A549 (cell line): ENCODE data around the gene LRRC7. TPM values are rescaled to one million over a fixed set of nuclear protein-coding genes. Genes with fewer than 3 reads are reported as not detected.

ENCODE experiments used
- ATAC-seq, 2 experiments: fragments of 200-7000 bp in 1 of 2; fragments of >200 bp in 1 of 2; cut with Nextera tagmentation in 1 of 2; cut with Tn5 transposase in 1 of 2; 3 replicates each; pipeline versions ENCODE4 v1.8.0 to v1.9.1; 2018 to 2020; ENCODE audit warnings: mild to moderate bottlenecking in 1 of 2, moderate library complexity in 1 of 2
- CTCF ChIA-PET: fragments of 300-600 bp; sonication (Branson Sonifier 250); formaldehyde crosslinking; extraction: SDS; loops from one replicate; lab custom pipeline; 2021; ENCODE audit warnings: antibody characterized with exemption, inconsistent platforms; lab: Yijun Ruan, JAX
- POLR2A ChIA-PET: fragments of 350-600 bp; formaldehyde crosslinking; extraction: SDS; loops from one replicate; lab custom pipeline; 2021; ENCODE audit warnings: antibody characterized with exemption, inconsistent platforms; lab: Yijun Ruan, JAX
- DNase-seq, 2 experiments: peaks; one replicate each; pipeline versions ENCODE4 v3.0.0 to v3.0.0-alpha.2; 2011 to 2016; ENCODE audit warnings: low read depth in 1 of 2, low spot score in 1 of 2
- FAIRE-seq: peaks from 2 replicates; lab custom pipeline; 2011; peaks lifted over from hg19 to GRCh38; lab: Jason Lieb, UNC
- H3K27ac ChIP-seq, 2 experiments: fragments of >200 bp; sonication (Bioruptor Twin); formaldehyde crosslinking; 3 replicates each; pipeline ENCODE4 v1.5.1; 2016 to 2017
- H3K4me1 ChIP-seq: fragments of >200 bp; sonication (Bioruptor Twin); formaldehyde crosslinking; 3 replicates; pipeline ENCODE4 v1.6.1; 2016
- H3K4me2 ChIP-seq: fragments of >200 bp; sonication (Bioruptor Twin); formaldehyde crosslinking; 3 replicates; pipeline ENCODE4 v1.6.1; 2016
- H3K4me3 ChIP-seq: fragments of >200 bp; sonication (Bioruptor Twin); formaldehyde crosslinking; 3 replicates; pipeline ENCODE4 v1.5.1; 2016
- H3K9me3 ChIP-seq: fragments of >200 bp; sonication (Bioruptor Twin); formaldehyde crosslinking; 3 replicates; pipeline ENCODE4 v1.6.1; 2016
- CHD4 ChIP-seq: fragments of 200-600 bp; sonication (generic); IDR thresholded peaks from 2 replicates; pipeline ENCODE4 v1.6.1; 2016; ENCODE audit warnings: antibody characterized with exemption, mild to moderate bottlenecking, borderline replicate concordance
- EHF ChIP-seq: fragments of 250-450 bp; sonication (Bioruptor Pico); IDR thresholded peaks from 2 replicates; pipeline ENCODE4 v1.5.0; 2020; ENCODE audit warnings: mild to moderate bottlenecking
- EP300 ChIP-seq, 2 experiments: fragments of >200 bp; sonication (Bioruptor Twin); formaldehyde crosslinking; IDR thresholded peaks; 2 replicates in 1 of 2; 3 replicates in 1 of 2; pipeline ENCODE4 v1.6.1; 2016 to 2017
- FOSL2 ChIP-seq, 2 experiments: fragments of 450-650 bp in 1 of 2; fragments of >200 bp in 1 of 2; sonication (Bioruptor Twin) in 1 of 2; formaldehyde crosslinking; IDR thresholded peaks; 2 replicates each; pipeline versions ENCODE4 v1.5.0 to v1.6.1; 2016 to 2020; ENCODE audit warnings: mild to moderate bottlenecking in 1 of 2, moderate library complexity in 1 of 2
- GATA3 ChIP-seq: IDR thresholded peaks from 2 replicates; pipeline ENCODE4 v1.6.1; 2012; ENCODE audit warnings: borderline replicate concordance
- HDAC2 ChIP-seq: fragments of 200-600 bp; sonication (generic); IDR thresholded peaks from 2 replicates; pipeline ENCODE4 v1.6.1; 2016
- HOXB5 ChIP-seq: fragments of 250-450 bp; sonication (Bioruptor Pico); IDR thresholded peaks from 2 replicates; pipeline ENCODE4 v1.5.0; 2020; ENCODE audit warnings: mild to moderate bottlenecking, moderate library complexity
- JUN ChIP-seq, 2 experiments: fragments of >200 bp; sonication (Bioruptor Twin); formaldehyde crosslinking; IDR thresholded peaks; 2 replicates in 1 of 2; 3 replicates in 1 of 2; pipeline ENCODE4 v1.6.1; 2016 to 2017
- JUNB ChIP-seq: fragments of >200 bp; sonication (Bioruptor Twin); formaldehyde crosslinking; IDR thresholded peaks from 2 replicates; pipeline ENCODE4 v1.6.1; 2016
- KDM5A ChIP-seq: fragments of 200-600 bp; sonication (generic); IDR thresholded peaks from 2 replicates; pipeline ENCODE4 v1.6.1; 2016; ENCODE audit warnings: antibody characterized with exemption, mild to moderate bottlenecking
- MAFK ChIP-seq: fragments of 450-650 bp; IDR thresholded peaks from 2 replicates; pipeline ENCODE4 v1.6.1; 2014; ENCODE audit not compliant: partially characterized antibody
- MAZ ChIP-seq: fragments of 150-350 bp; IDR thresholded peaks from 2 replicates; pipeline ENCODE4 v1.6.1; 2014; ENCODE audit warnings: antibody characterized with exemption, low read depth, low read length, borderline replicate concordance
- MYC ChIP-seq: IDR thresholded peaks from 2 replicates; pipeline ENCODE4 v1.6.1; 2012; ENCODE audit warnings: mild to moderate bottlenecking, inconsistent platforms, low read length, improper control_type of control experiment, borderline replicate concordance
- NPAS2 ChIP-seq: fragments of 250-450 bp; sonication (Bioruptor Pico); IDR thresholded peaks from 2 replicates; pipeline ENCODE4 v1.8.0; 2022; ENCODE audit warnings: mild to moderate bottlenecking, moderate library complexity, borderline replicate concordance
- PHF8 ChIP-seq: fragments of 200-600 bp; sonication (generic); IDR thresholded peaks from 2 replicates; pipeline ENCODE4 v1.6.1; 2016; ENCODE audit warnings: low read depth, mild to moderate bottlenecking, antibody characterized with exemption, moderate library complexity, borderline replicate concordance
- POLR2A ChIP-seq: IDR thresholded peaks from 2 replicates; pipeline ENCODE4 v1.6.1; 2012; ENCODE audit warnings: mild to moderate bottlenecking, low read length
- RAD21 ChIP-seq, 2 experiments: fragments of >200 bp in 1 of 2; sonication (Bioruptor Twin) in 1 of 2; formaldehyde crosslinking in 1 of 2; IDR thresholded peaks in 1 of 2; conservative IDR thresholded peaks in 1 of 2; 2 replicates in 1 of 2; 3 replicates in 1 of 2; pipeline ENCODE4 v1.6.1; 2012 to 2018; ENCODE audit warnings: inconsistent platforms in 1 of 2
- RCOR1 ChIP-seq: fragments of 150-350 bp; IDR thresholded peaks from 2 replicates; pipeline ENCODE4 v1.6.1; 2014; ENCODE audit warnings: antibody characterized with exemption, low read length, low read depth
- SREBF2 ChIP-seq: fragments of 450-650 bp; IDR thresholded peaks from 2 replicates; pipeline ENCODE4 v1.6.1; 2014; ENCODE audit warnings: mild to moderate bottlenecking, moderate library complexity
- ZNF302 ChIP-seq: fragments of 250-450 bp; sonication (Bioruptor Pico); IDR thresholded peaks from 2 replicates; pipeline ENCODE4 v1.9.0; 2021; ENCODE audit warnings: inconsistent platforms, mild to moderate bottlenecking, moderate library complexity
- WGBS: methylation state at CpG from one replicate; pipeline ENCODE4 v1.1.6; 2017; ENCODE audit errors: missing lambda C conversion rate; 5-methylcytosine and 5-hydroxymethylcytosine counted together
- polyA plus RNA-seq, 4 experiments: library from polyadenylated mRNA; depleted of rRNA in 3 of 4; stranded (reverse); fragments of >200 nt; fragmentation: RNase III in 1 of 4; extraction: RNeasy Plus Mini Kit Qiagen cat#74134 plus additional on column Dnase treatment in 1 of 4; gene quantifications; 2 replicates in 3 of 4; 3 replicates in 1 of 4; pipeline ENCODE4 v1.2.3, GENCODE V29; 2011 to 2017
- TF ChIP-seq, protein P1 (sequence below): IDR thresholded peaks from 2 replicates; pipeline ENCODE4 v1.6.1; 2012
- TF ChIP-seq, protein P2 (sequence below): IDR thresholded peaks from 2 replicates; pipeline ENCODE4 v1.6.1; 2012
- TF ChIP-seq, protein P3 (sequence below): fragments of >200 bp; sonication (Bioruptor Twin); formaldehyde crosslinking; IDR thresholded peaks from 2 replicates; pipeline ENCODE4 v1.6.1; 2016

The LRRC7 gene
- polyA plus RNA-seq, 2 of the 4 experiments (the other 2 are of a cell fraction): not detected

DNA sequence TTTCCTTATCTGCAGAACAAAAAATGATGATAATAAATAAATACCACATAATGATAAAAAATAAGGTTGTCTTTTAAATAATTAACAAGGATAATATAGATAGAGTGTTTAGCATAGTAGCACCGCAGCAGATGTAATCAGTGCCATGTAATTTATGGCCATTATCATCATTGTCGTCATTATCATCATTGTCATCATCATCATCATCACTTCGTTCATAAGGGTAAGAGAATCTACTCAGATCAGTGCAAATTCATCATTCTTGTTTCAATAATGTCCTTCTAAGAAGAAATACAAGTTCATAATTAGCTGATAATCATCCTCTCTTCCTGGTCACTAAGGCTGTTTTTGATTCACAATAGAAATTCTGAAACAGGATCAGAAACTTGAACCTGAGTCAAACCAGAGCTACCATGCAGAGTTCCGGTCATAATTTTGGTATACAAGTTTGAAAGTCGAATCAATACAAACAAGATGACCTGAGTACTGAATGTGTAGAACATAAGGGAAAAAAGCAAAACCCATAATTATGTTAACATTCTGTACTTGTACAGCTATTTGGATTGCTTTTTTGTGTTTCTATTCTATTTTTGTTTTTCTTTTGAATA, 465.6 kb downstream of the LRRC7 start:
- ATAC-seq: no peak
- TF ChIP-seq MYC (no peak), RCOR1 (no peak)
- TF ChIP-seq, protein P1, sequence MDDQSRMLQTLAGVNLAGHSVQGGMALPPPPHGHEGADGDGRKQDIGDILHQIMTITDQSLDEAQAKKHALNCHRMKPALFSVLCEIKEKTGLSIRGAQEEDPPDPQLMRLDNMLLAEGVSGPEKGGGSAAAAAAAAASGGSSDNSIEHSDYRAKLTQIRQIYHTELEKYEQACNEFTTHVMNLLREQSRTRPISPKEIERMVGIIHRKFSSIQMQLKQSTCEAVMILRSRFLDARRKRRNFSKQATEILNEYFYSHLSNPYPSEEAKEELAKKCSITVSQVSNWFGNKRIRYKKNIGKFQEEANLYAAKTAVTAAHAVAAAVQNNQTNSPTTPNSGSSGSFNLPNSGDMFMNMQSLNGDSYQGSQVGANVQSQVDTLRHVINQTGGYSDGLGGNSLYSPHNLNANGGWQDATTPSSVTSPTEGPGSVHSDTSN: no peak
- TF ChIP-seq, all 56 proteins: peak for 0
- no peaks in the 10 kb centered on the region for H3K9me3 ChIP-seq
- H3K4me1 ChIP-seq: no peaks in the 10 kb centered on the region
- ChIA-PET POLR2A (no interaction called here), CTCF (no interaction called here)
- 11% methylated on average over 5 of the region's 5 CpGs for WGBS
- H3K27ac ChIP-seq: no peak overlapping the region
- FAIRE-seq: no peak
- H3K4me3 ChIP-seq: no peak overlapping the region
- no peak for DNase-seq
- no peak overlapping the region for H3K4me2 ChIP-seq

DNA sequence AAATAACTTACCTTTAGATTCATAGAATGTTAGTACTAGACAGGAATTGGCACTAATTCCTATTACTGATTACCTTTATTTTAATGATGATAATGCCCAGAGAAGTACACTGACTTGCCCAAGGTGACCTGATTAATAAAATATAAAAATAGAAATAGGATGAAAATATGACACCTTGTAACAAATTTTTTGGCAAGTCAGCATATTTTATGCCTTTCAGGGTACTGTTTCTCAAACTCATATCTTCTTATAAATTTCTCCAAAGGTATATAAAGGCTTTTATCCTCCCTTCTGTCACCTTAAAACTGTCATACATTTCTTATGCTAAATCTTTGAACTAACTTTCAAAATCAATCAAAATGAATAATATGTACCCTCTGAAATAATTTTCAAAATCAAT, 466.2 kb downstream of the LRRC7 start:
- Histone ChIP-seq H3K27ac (no peak overlapping the region), H3K4me1 (no peaks in the 10 kb centered on the region), H3K4me3 (no peak overlapping the region), H3K9me3 (no peaks in the 10 kb centered on the region), H3K4me2 (no peak overlapping the region)
- TF ChIP-seq, protein P1: no peak
- peak; percentile 87 for TF ChIP-seq MAFK
- ChIA-PET CTCF (no interaction called here), POLR2A (no interaction called here)
- no peak for FAIRE-seq
- no peak for DNase-seq
- no peak for ATAC-seq

DNA sequence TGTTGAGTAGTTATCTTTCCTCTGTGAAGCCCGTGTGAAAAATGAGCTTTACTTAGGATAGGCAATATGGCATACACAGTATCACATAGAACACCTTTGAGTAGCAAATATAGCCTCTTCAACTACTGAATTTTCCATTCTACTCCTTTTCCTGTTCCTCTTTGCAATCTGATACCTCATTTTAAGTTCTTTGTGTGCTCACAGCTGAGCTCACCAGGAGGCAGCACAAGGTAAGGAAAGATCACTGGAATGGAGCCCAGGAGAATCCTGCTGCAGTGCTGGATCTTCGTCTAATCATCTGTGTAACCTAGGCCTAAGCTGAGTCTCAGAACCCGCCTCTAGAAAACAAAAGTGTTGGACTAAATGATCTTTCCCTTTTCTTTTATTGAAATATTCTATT, 466.7 kb downstream of the LRRC7 start:
- H3K4me3 ChIP-seq: no peak overlapping the region
- no peak for TF ChIP-seq RAD21 (conservative IDR thresholded peaks at IDR 0.05 in 1 of 2, IDR thresholded peaks at IDR 0.05 in 1 of 2)
- no peak for TF ChIP-seq CHD4
- no peak for TF ChIP-seq NPAS2 (CRISPR knock-in tag)
- no peak for TF ChIP-seq HOXB5 (CRISPR knock-in tag)
- TF ChIP-seq RCOR1: no peak
- TF ChIP-seq EP300 (IDR thresholded peaks at IDR 0.05): no peak
- no peak for TF ChIP-seq GATA3
- TF ChIP-seq, protein P2, sequence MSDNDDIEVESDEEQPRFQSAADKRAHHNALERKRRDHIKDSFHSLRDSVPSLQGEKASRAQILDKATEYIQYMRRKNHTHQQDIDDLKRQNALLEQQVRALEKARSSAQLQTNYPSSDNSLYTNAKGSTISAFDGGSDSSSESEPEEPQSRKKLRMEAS: no peak
- TF ChIP-seq, protein P1: no peak
- no peak for TF ChIP-seq ZNF302 (CRISPR knock-in tag)
- TF ChIP-seq POLR2A: no peak
- TF ChIP-seq, protein P3, sequence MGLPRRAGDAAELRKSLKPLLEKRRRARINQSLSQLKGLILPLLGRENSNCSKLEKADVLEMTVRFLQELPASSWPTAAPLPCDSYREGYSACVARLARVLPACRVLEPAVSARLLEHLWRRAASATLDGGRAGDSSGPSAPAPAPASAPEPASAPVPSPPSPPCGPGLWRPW: no peak
- no peak for TF ChIP-seq JUNB
- no peak for TF ChIP-seq JUN (IDR thresholded peaks at IDR 0.05)
- TF ChIP-seq EHF: no peak
- peak in 1 of 2 experiments; percentile 17 for DNase-seq
- no peaks in the 10 kb centered on the region for H3K4me1 ChIP-seq
- ChIA-PET CTCF (no interaction called here), POLR2A (no interaction called here)
- H3K4me2 ChIP-seq: no peak overlapping the region
- FAIRE-seq: no peak
- no peak overlapping the region for H3K27ac ChIP-seq
- no peaks in the 10 kb centered on the region for H3K9me3 ChIP-seq
- WGBS: 10% methylated on average over 3 of the region's 3 CpGs
- ATAC-seq: no peak

DNA sequence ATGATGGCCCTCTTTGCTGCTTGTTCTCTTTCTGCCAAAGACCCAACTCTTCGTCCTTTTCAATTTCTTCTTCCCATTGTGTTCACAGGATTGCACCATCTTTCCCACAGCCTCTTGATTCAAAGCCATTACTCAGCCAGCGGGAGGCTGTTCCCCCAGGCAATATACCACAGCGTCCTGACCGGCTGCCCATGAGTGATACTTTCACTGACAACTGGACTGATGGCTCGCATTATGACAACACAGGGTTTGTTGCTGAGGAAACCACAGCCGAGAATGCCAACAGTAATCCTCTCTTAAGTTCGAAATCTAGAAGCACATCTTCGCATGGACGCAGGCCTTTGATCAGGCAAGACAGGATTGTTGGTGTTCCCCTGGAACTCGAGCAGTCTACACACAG, 470.3 kb downstream of the LRRC7 start:
- no peak overlapping the region for H3K4me3 ChIP-seq
- no peak for FAIRE-seq
- no peak overlapping the region for H3K27ac ChIP-seq
- WGBS: 59% methylated on average over 9 of the region's 10 CpGs
- no peak for ATAC-seq
- ChIA-PET POLR2A (no interaction called here), CTCF (no interaction called here)
- no peak for TF ChIP-seq RAD21 (conservative IDR thresholded peaks at IDR 0.05 in 1 of 2, IDR thresholded peaks at IDR 0.05 in 1 of 2)
- no peak for TF ChIP-seq SREBF2
- no peak for TF ChIP-seq FOSL2 (IDR thresholded peaks at IDR 0.05)
- no peak for TF ChIP-seq FOSL2 (CRISPR knock-in tag; IDR thresholded peaks at IDR 0.05)
- TF ChIP-seq HDAC2: no peak
- TF ChIP-seq PHF8: no peak
- TF ChIP-seq, protein P1: no peak
- no peak for TF ChIP-seq MAZ
- TF ChIP-seq KDM5A: no peak
- H3K9me3 ChIP-seq: no peaks in the 10 kb centered on the region
- H3K4me2 ChIP-seq: no peak overlapping the region
- no peaks in the 10 kb centered on the region for H3K4me1 ChIP-seq
- no peak for DNase-seq
